SU-DHL-6 (cell line): ENCODE data around the gene TIE1.

Experiments
- H2AFZ ChIP-seq: fragments of 200-600 bp; sonication (generic); 2 replicates; pipeline ENCODE4 v1.6.1; 2014; ENCODE audit warnings: low read depth, mild to moderate bottlenecking, moderate library complexity, mixed read lengths, antibody characterized with exemption, low read length; ENCODE audit not compliant: severe bottlenecking
- H3F3A ChIP-seq: fragments of 200-600 bp; shearing (Covaris generic); 2 replicates; pipeline ENCODE4 v1.6.0; 2016; ENCODE audit warnings: antibody characterized with exemption, mild to moderate bottlenecking; ENCODE audit not compliant: insufficient read depth
- H3K27ac ChIP-seq: fragments of 200-600 bp; sonication (generic); 2 replicates; pipeline ENCODE4 v1.5.1; 2016; ENCODE audit warnings: low read depth, mild to moderate bottlenecking, low read length, moderate library complexity, mixed read lengths
- H3K27me3 ChIP-seq: fragments of 200-600 bp; sonication (generic), shearing (Covaris generic); 2 replicates; pipeline ENCODE4 v1.6.0; 2014; ENCODE audit warnings: mild to moderate bottlenecking, low read length
- H3K36me3 ChIP-seq: fragments of 200-600 bp; sonication (generic); 2 replicates; pipeline ENCODE4 v1.6.1; 2014; ENCODE audit warnings: mild to moderate bottlenecking, low read length, mixed read lengths
- H3K4me2 ChIP-seq: fragments of 300-600, 200-600 bp; shearing (Covaris generic), sonication (generic); 2 replicates; pipeline ENCODE4 v1.6.0; 2014; ENCODE audit warnings: low read length, low read depth, mild to moderate bottlenecking; ENCODE audit not compliant: poor library complexity, severe bottlenecking
- H3K4me3 ChIP-seq: fragments of 200-600 bp; sonication (generic); 2 replicates; pipeline ENCODE4 v1.5.1; 2014; ENCODE audit warnings: antibody characterized with exemption, low read length, mild to moderate bottlenecking, mixed read lengths; ENCODE audit not compliant: insufficient read depth, poor library complexity, severe bottlenecking
- H3K79me2 ChIP-seq: fragments of 200-600 bp; sonication (generic); 2 replicates; pipeline ENCODE4 v1.6.1; 2014; ENCODE audit warnings: mild to moderate bottlenecking, low read length, moderate library complexity; ENCODE audit not compliant: insufficient read depth
- H3K9ac ChIP-seq: fragments of 200-600 bp; sonication (generic); 2 replicates; pipeline ENCODE4 v1.7.0; 2014; ENCODE audit warnings: mild to moderate bottlenecking, low read length
- H3K9me2 ChIP-seq: fragments of 200-600 bp; sonication (generic); replicated peaks from 2 replicates; pipeline ENCODE4 v1.6.1; 2014; ENCODE audit warnings: low read length; ENCODE audit not compliant: insufficient read depth
- H3K9me3 ChIP-seq: fragments of 200-600 bp; sonication (generic); 2 replicates; pipeline ENCODE4 v1.6.1; 2014; ENCODE audit warnings: low read length, mixed read lengths; ENCODE audit not compliant: insufficient read depth
- H4K20me1 ChIP-seq: fragments of 200-600 bp; sonication (generic); 2 replicates; pipeline ENCODE4 v1.6.1; 2014; ENCODE audit warnings: low read depth, mild to moderate bottlenecking, antibody characterized with exemption, low read length, moderate library complexity, mixed read lengths
- EZH2phosphoT487 ChIP-seq: fragments of 200-600 bp; sonication (generic), shearing (Covaris generic); conservative IDR thresholded peaks from 2 replicates; pipeline ENCODE4 v1.6.1; 2018; ENCODE audit warnings: mild to moderate bottlenecking, antibody characterized with exemption, low read length, moderate library complexity, mixed read lengths
- TF ChIP-seq, protein P1 (sequence below): fragments of 200-600 bp; sonication (generic); IDR thresholded peaks from one replicate; pipeline ENCODE4 v1.5.1; 2017; ENCODE audit warnings: antibody characterized with exemption, mild to moderate bottlenecking, low read length, moderate library complexity; ENCODE audit not compliant: insufficient read depth, poor library complexity, severe bottlenecking

Gene TIE1

DNA sequence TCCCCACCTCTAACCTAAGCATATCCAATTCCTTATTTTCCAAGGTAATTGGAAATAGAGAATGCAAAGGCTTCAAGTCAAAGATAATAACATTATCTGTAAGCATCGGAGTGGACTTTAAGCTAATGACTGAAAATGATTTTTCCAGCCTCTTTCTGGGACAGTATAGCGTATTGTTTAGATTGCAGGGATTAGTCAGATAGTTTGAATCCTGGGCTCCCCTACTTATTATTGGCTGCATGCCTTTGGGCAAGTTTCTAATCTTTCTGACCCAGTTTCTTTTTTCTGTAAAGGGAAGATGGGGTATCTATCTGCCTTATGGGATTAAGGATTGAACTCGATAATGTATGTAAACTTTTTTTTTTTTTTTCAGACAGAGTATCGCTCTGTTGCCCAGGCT, 56.5 kb downstream of the TIE1 start:
- H3K4me2 ChIP-seq, result no peak overlapping the region
- TF ChIP-seq, protein P1, sequence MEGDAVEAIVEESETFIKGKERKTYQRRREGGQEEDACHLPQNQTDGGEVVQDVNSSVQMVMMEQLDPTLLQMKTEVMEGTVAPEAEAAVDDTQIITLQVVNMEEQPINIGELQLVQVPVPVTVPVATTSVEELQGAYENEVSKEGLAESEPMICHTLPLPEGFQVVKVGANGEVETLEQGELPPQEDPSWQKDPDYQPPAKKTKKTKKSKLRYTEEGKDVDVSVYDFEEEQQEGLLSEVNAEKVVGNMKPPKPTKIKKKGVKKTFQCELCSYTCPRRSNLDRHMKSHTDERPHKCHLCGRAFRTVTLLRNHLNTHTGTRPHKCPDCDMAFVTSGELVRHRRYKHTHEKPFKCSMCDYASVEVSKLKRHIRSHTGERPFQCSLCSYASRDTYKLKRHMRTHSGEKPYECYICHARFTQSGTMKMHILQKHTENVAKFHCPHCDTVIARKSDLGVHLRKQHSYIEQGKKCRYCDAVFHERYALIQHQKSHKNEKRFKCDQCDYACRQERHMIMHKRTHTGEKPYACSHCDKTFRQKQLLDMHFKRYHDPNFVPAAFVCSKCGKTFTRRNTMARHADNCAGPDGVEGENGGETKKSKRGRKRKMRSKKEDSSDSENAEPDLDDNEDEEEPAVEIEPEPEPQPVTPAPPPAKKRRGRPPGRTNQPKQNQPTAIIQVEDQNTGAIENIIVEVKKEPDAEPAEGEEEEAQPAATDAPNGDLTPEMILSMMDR, result no peak
- TF ChIP-seq EZH2phosphoT487, result no peak

DNA sequence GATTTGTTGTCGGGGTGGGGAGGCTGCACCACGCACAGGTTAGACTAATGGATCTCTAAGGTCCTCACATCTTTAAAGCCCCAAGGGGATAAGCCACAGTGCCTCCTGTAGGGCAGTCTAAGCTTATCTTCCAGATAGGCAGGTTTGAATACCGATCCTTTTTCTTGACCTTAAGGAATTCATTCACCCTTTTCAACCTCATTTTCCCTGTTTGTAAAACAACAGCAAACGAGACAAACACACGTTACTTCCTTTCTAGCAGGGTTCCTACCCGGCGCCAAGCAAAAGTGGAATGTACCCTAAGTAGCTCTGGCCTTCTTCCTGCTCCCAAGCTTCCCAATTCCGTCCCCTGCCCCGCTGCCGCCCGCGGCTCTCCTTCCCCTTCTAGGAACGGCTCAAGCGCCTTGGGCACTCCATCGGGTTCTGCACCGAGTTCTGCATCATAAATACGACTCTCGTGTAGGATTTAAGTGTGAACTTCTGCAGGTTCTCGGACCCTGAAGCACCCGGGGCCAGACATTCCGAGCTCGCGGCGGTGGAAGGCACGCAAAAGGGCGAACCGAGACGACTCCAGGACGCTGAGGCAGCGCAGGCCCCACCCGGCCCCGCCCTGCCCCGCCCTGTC, 57.5 kb downstream of the TIE1 start:
- Histone ChIP-seq H3K36me3 (peaks cover 8% of the 10 kb centered on the region; the same call in 1 of the 2 replicates), H2AFZ (peak overlapping the region; percentile 92), H3K4me3 (peak overlapping the region; percentile 95), H3K27ac (peak overlapping the region; percentile 63), H3K27me3 (no peaks in the 10 kb centered on the region), H3K4me2 (peak overlapping the region; percentile 95), H3K9ac (peak overlapping the region; percentile 95), H3K9me3 (no peaks in the 10 kb centered on the region), H3K9me2 (no peaks in the 10 kb centered on the region), H4K20me1 (no peaks in the 10 kb centered on the region), H3F3A (peaks cover 22% of the 10 kb centered on the region), H3K79me2 (peaks cover 19% of the 10 kb centered on the region)
- no peak for TF ChIP-seq EZH2phosphoT487
- TF ChIP-seq, protein P1, result no peak

More for the DNA sequence above, 56.5 kb downstream of the TIE1 start:
- H2AFZ ChIP-seq, result no peak overlapping the region
- H3K9me3 ChIP-seq, result no peaks in the 10 kb centered on the region
- H3K9ac ChIP-seq, result no peak overlapping the region
- H3K9me2 ChIP-seq, result no peaks in the 10 kb centered on the region
- no peak overlapping the region for H3K4me3 ChIP-seq
- H3K79me2 ChIP-seq, result peaks cover 19% of the 10 kb centered on the region
- H3F3A ChIP-seq, result peaks cover 13% of the 10 kb centered on the region; the same call in 1 of the 2 replicates
- H3K27ac ChIP-seq, result no peak overlapping the region
- peaks cover 8% of the 10 kb centered on the region; the same call in 1 of the 2 replicates for H3K36me3 ChIP-seq
- no peaks in the 10 kb centered on the region for H4K20me1 ChIP-seq
- H3K27me3 ChIP-seq, result no peaks in the 10 kb centered on the region

DNA sequence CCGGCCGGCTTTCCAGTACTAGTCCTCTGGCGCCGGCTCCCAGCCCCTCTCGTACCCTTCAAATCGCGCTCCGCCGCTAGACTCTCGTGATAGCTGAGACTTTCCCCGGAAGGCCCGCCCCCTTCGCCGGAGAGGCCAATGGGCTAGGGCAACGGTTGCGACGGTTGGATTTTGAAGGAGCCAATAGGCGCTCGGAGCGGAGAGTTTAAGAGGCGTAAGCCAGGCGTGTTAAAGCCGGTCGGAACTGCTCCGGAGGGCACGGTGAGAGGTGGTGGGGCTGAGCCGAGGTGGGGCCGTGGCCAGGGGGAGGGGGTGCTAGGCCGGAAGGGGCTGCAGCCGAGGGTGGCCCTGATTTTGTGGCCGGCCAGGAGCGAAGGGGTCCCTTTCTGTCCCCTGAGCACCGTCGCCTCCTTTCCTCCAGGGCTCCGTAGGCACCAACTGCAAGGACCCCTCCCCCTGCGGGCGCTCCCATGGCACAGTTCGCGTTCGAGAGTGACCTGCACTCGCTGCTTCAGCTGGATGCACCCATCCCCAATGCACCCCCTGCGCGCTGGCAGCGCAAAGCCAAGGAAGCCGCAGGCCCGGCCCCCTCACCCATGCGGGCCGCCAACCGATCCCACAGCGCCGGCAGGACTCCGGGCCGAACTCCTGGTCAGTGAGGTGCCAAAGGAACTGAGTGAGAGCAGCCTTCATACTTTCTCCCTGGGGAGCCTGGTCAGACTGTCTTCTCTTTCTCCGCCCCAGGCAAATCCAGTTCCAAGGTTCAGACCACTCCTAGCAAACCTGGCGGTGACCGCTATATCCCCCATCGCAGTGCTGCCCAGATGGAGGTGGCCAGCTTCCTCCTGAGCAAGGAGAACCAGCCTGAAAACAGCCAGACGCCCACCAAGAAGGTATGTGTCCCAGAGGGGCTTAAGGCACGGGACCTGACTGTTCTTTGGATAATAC, 58.2 kb downstream of the TIE1 start, which contains the start of gene CDC20:
CDC20 (plus strand) TSS at position 236 of the 948 bp plus-strand sequence; CDS start at position 471, 235 bp downstream.
- Histone ChIP-seq H3K4me3 (peak within 1 kb of the TSS; percentile 95), H3K9ac (peak within 1 kb of the TSS; percentile 95), H3K4me2 (peak within 1 kb of the TSS; percentile 95), H2AFZ (peak within 1 kb of the TSS; percentile 92), H4K20me1 (no peaks in the 10 kb centered on the region), H3F3A (peaks cover 27% of the 10 kb centered on the region), H3K9me2 (no peaks in the 10 kb centered on the region), H3K9me3 (no peaks in the 10 kb centered on the region), H3K27me3 (no peaks in the 10 kb centered on the region), H3K27ac (peak within 1 kb of the TSS; percentile 68), H3K79me2 (peaks cover 19% of the 10 kb centered on the region), H3K36me3 (peaks cover 8% of the 10 kb centered on the region; the same call in 1 of the 2 replicates)
- no peak for TF ChIP-seq EZH2phosphoT487
- TF ChIP-seq, protein P1, result no peak
